Adrenal gland (tissue), 12 donors: ENCODE data around the gene GDPD1. TPM values are rescaled to one million over a fixed set of nuclear protein-coding genes. Genes with fewer than 3 reads are reported as not detected.

Experiments
- DNase-seq, 7 donors: peaks; one replicate each; pipeline ENCODE4 v3.0.0-alpha.2; 2019 to 2020
- H3K27ac ChIP-seq, 5 donors: fragments of 200-600 bp; sonication (generic) in 4 of 5; 1 replicate in 3 of 5; 2 replicates in 2 of 5; pipeline versions ENCODE4 v1.5.1 to v1.8.0; 2016 to 2020; ENCODE audit warnings: mild to moderate bottlenecking in 1 of 5
- H3K27me3 ChIP-seq: fragments of 200-600 bp; 2 replicates; pipeline ENCODE4 v1.8.0; 2021
- H3K36me3 ChIP-seq, 2 donors: fragments of 200-600 bp; replicated peaks in 1 of 2; 1 replicate in 1 of 2; 2 replicates in 1 of 2; pipeline versions ENCODE4 v1.5.1 to v1.8.0; 2018 to 2022
- H3K4me1 ChIP-seq, 2 donors: fragments of 200-600 bp; replicated peaks in 1 of 2; 1 replicate in 1 of 2; 2 replicates in 1 of 2; pipeline versions ENCODE4 v1.5.1 to v1.8.0; 2018 to 2021
- H3K4me3 ChIP-seq, 4 donors: fragments of 200-600 bp; sonication (generic) in 3 of 4; one replicate each; pipeline ENCODE4 v1.5.1; 2016 to 2018
- H3K9me3 ChIP-seq, 3 donors: fragments of 200-600 bp; sonication (generic) in 1 of 3; replicated peaks in 1 of 3; 1 replicate in 2 of 3; 2 replicates in 1 of 3; pipeline versions ENCODE4 v1.5.1 to v1.8.0; 2016 to 2021
- POLR2A ChIP-seq, 2 donors: fragments of 450-650 bp; IDR thresholded peaks; one replicate each; pipeline ENCODE4 v1.6.1; 2017; ENCODE audit warnings: antibody characterized with exemption in 2 of 2, mild to moderate bottlenecking in 2 of 2, moderate library complexity in 1 of 2
- WGBS, 4 donors: extraction: QIAGEN DNeasy Blood & Tissue Kit in 2 of 4; methylation state at CpG; one replicate each; pipeline versions ENCODE4 v1.1.5 to v1.1.7; 2013 to 2017; 5-methylcytosine and 5-hydroxymethylcytosine counted together
- intact Hi-C, 2 donors: fragments of 100-400 bp; cut with DNase I; formaldehyde crosslinking; loops; one replicate each; pipeline versions ENCODE4 v1.14.1 to v1.15.0; 2022 to 2023
- polyA plus RNA-seq, 3 donors: library from polyadenylated mRNA; stranded (reverse); fragments of 200-250 nt in 2 of 3; fragments of 350-450 nt in 1 of 3; fragmentation: Illumina TruSeq in 1 of 3; extraction: RNeasy Lipid Tissue Mini Kit (QIAGEN cat#74804) in 1 of 3; gene quantifications; one replicate each; pipeline ENCODE4 v1.2.3, GENCODE V29; 2013 to 2014
- total RNA-seq, 9 donors: library from RNA; depleted of rRNA in 4 of 9; stranded (reverse); fragments of >200 nt in 4 of 9; fragments of 120-200 nt in 1 of 9; fragmentation: NEBNext Ultra II Directional in 1 of 9; extraction: Animal tissue kit (Norgen Biotek cat#: 25700) in 1 of 9; gene quantifications; one replicate each; pipeline versions ENCODE4 v1.1.0 to v1.2.4, GENCODE V29; 2013 to 2023
- TF ChIP-seq, protein P1 (sequence below), 6 experiments: fragments of 450-650 bp in 4 of 6; fragments of 200-600 bp in 2 of 6; sonication (generic) in 1 of 6; IDR thresholded peaks; 1 replicate in 5 of 6; 2 replicates in 1 of 6; pipeline versions ENCODE4 v1.5.1 to v1.8.0; 2016 to 2021; ENCODE audit warnings: antibody characterized with exemption in 6 of 6, mild to moderate bottlenecking in 2 of 6, moderate library complexity in 1 of 6
- donor health status: healthy with polysubstance abuse.
- donor health status: Bipolar disorder and iron deficiency.
- donor health status: DM: yes; HTN: yes; CAD: no.
- donor health status: DM: no; HTN: no; CAD: no.
- donor health status: DM: no; HTN: no; CAD: no.
- donor health status: DM: yes; HTN: yes; CAD: no.

Gene GDPD1
- total and polyA plus RNA-seq, 12 donors = 0.36 to 6.1 (median 2.3) TPM

DNA sequence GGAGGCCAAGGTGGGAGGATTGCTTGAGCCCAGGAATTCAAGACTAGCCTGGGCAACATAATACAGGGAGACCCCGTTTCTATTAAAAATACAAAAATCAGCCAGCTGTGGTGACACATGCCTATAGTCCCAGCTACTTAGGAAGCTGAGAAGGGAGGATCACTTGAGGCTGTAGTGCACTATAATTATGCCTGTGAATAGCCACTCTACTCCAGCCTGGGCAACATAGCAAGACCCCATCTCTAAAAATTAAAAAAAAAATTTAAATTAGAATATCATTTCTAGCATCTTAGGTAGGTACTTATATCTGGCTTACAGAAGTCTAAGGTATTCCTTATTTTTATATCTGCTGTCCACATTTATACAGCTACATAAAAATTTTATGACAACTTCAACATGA lies 18.0 kb upstream of the GDPD1 start:
- H3K27ac ChIP-seq = no peak overlapping the region
- intact Hi-C loops = no loop called here
- H3K9me3 ChIP-seq = no peaks in the 10 kb centered on the region
- no peaks in the 10 kb centered on the region for H3K27me3 ChIP-seq
- 92 to 100% (median 96%) methylated on average over 1 of the region's 1 CpG for WGBS, 4 donors
- H3K4me3 ChIP-seq = no peak overlapping the region
- no peaks in the 10 kb centered on the region for H3K36me3 ChIP-seq
- DNase-seq = no peak
- no peaks in the 10 kb centered on the region for H3K4me1 ChIP-seq
- TF ChIP-seq, protein P1, sequence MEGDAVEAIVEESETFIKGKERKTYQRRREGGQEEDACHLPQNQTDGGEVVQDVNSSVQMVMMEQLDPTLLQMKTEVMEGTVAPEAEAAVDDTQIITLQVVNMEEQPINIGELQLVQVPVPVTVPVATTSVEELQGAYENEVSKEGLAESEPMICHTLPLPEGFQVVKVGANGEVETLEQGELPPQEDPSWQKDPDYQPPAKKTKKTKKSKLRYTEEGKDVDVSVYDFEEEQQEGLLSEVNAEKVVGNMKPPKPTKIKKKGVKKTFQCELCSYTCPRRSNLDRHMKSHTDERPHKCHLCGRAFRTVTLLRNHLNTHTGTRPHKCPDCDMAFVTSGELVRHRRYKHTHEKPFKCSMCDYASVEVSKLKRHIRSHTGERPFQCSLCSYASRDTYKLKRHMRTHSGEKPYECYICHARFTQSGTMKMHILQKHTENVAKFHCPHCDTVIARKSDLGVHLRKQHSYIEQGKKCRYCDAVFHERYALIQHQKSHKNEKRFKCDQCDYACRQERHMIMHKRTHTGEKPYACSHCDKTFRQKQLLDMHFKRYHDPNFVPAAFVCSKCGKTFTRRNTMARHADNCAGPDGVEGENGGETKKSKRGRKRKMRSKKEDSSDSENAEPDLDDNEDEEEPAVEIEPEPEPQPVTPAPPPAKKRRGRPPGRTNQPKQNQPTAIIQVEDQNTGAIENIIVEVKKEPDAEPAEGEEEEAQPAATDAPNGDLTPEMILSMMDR (IDR thresholded peaks at IDR 0.05) = no peak
- TF ChIP-seq POLR2A (IDR thresholded peaks at IDR 0.05) = no peak

DNA sequence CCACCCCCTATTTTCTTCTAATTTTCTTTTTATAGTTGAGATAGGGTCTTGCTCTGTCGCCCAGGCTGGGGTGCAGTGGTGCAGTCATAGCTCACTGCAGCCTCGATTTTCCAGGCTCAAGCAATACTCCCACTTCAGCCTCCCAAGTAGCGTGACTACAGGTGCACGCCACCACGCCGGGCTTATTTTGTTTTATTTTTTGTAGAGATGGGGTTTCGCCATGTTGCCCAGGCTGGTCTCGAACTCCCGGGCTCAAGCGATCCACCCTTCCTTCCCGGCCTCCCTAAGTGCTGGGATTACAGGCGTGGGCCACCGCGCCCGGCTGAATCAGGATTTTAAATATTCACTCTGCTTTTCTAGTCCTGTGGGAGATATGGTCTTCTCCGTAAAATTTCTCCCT lies 941 bp upstream of the GDPD1 start:
- peaks cover 0 to 8% of the 10 kb centered on the region in 2 donors for H3K36me3 ChIP-seq
- DNase-seq = no peak
- H3K27ac ChIP-seq = no peak overlapping the region
- no peaks in the 10 kb centered on the region for H3K9me3 ChIP-seq
- 87 to 93% (median 89%) methylated on average over 16 of the region's 16 CpGs for WGBS, 4 donors
- no peak overlapping the region for H3K4me3 ChIP-seq
- peaks cover 0 to 12% of the 10 kb centered on the region in 2 donors for H3K4me1 ChIP-seq
- TF ChIP-seq POLR2A (IDR thresholded peaks at IDR 0.05) = no peak
- TF ChIP-seq, protein P1 (IDR thresholded peaks at IDR 0.05) = no peak
- intact Hi-C loops = no loop called here
- no peaks in the 10 kb centered on the region for H3K27me3 ChIP-seq

DNA sequence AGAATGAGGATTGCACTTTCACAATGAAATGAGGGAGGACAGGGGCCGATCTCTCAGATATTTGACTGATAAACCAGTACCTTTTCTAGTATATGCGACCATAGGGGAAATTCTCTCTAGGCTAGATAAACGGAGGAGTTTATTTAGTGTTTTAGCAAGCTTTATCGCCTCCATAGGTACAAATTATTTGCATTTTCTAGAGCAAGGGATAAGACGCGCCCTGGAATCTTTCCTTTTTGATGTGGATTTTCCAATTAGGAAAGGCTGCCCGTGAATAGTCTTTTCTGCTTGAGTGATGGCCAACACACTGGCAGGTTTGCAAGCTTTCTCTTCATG lies 351 bp upstream of the GDPD1 start:
- Histone ChIP-seq H3K36me3 (peaks cover 0 to 2% of the 10 kb centered on the region in 2 donors), H3K27me3 (no peaks in the 10 kb centered on the region), H3K27ac (no peak overlapping the region), H3K4me3 (peak overlapping the region in 2 of 4 donors; percentile 61 to 92), H3K9me3 (no peaks in the 10 kb centered on the region), H3K4me1 (peaks cover 0 to 12% of the 10 kb centered on the region in 2 donors)
- TF ChIP-seq, protein P1 (IDR thresholded peaks at IDR 0.05) = no peak
- TF ChIP-seq POLR2A (IDR thresholded peaks at IDR 0.05) = no peak
- intact Hi-C loops = no loop called here
- 20 to 29% (median 23%) methylated on average over 7 of the region's 7 CpGs for WGBS, 4 donors
- no peak for DNase-seq

DNA sequence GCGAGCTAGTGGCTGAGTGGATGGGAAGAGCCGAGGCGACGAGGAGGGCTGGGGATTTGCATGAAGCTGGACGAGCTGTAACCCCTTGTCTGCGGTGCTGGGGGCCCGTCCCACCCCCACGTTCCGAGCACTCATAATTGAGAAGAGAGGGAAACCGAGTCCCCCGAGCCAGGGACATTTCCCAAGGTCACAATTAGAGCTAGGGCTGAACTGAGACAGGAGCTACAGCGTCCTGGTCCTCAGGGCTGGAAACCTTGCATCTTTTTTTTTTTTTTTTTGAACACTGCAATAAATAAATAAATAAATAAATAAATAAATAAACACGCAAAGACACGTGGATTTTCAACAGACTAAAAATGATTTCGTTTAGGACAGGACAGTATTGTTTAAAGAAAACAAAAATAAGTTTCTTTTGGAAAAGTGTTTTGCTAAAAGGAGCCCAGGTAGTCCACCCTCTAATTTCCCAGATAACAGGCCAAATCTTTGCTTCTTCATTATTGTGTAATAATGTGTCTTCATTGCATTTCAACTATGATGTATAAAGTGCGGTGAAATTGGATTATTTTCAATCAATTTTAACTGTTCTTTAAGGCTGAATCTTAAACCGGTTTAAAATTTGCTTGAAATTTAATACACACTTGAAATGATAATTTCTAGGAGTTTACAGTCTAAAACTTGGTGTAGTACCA lies 992 bp downstream of the GDPD1 start:
- TF ChIP-seq, protein P1 (IDR thresholded peaks at IDR 0.05) = no peak
- no peak for TF ChIP-seq POLR2A (IDR thresholded peaks at IDR 0.05)
- no peaks in the 10 kb centered on the region for H3K9me3 ChIP-seq
- peaks cover 0 to 12% of the 10 kb centered on the region in 2 donors for H3K4me1 ChIP-seq
- H3K27me3 ChIP-seq = no peaks in the 10 kb centered on the region
- DNase-seq = peak in 1 of 7 donors; percentile 32
- intact Hi-C loops = no loop called here
- peak overlapping the region in 2 of 5 donors; percentile 68 to 72 for H3K27ac ChIP-seq
- H3K4me3 ChIP-seq = peak overlapping the region; percentile 32 to 92 (median 61)
- 9 to 13% (median 9%) methylated on average over 12 to 17 of the region's 17 CpGs for WGBS, 4 donors
- no peaks in the 10 kb centered on the region for H3K36me3 ChIP-seq
